Thyroid gland (tissue), 4 donors: ENCODE measurements around the gene CYB5R2.

ENCODE experiments used
- POLR2A ChIP-seq, 2 donors: fragments of 450-650 bp; IDR thresholded peaks; one replicate each; pipeline ENCODE4 v1.6.1; 2017; ENCODE audit warnings: antibody characterized with exemption in 2 of 2, mild to moderate bottlenecking in 2 of 2, moderate library complexity in 1 of 2
- TF ChIP-seq, protein P1 (sequence below), 6 experiments: fragments of 200-600 bp in 3 of 6; fragments of 450-650 bp in 3 of 6; sonication (generic) in 3 of 6; IDR thresholded peaks; one replicate each; pipeline ENCODE4 v1.5.1; 2016 to 2019; ENCODE audit warnings: antibody characterized with exemption in 6 of 6, mild to moderate bottlenecking in 2 of 6, inconsistent platforms in 1 of 6, moderate library complexity in 1 of 6

- no peak for TF ChIP-seq POLR2A (IDR thresholded peaks at IDR 0.05)
- TF ChIP-seq, protein P1, sequence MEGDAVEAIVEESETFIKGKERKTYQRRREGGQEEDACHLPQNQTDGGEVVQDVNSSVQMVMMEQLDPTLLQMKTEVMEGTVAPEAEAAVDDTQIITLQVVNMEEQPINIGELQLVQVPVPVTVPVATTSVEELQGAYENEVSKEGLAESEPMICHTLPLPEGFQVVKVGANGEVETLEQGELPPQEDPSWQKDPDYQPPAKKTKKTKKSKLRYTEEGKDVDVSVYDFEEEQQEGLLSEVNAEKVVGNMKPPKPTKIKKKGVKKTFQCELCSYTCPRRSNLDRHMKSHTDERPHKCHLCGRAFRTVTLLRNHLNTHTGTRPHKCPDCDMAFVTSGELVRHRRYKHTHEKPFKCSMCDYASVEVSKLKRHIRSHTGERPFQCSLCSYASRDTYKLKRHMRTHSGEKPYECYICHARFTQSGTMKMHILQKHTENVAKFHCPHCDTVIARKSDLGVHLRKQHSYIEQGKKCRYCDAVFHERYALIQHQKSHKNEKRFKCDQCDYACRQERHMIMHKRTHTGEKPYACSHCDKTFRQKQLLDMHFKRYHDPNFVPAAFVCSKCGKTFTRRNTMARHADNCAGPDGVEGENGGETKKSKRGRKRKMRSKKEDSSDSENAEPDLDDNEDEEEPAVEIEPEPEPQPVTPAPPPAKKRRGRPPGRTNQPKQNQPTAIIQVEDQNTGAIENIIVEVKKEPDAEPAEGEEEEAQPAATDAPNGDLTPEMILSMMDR (IDR thresholded peaks at IDR 0.05): no peak
Measured at GRCh38 chr11:7692426-7692825, 19.1 kb upstream of the CYB5R2 start.
